HG02938 (cell line): ENCODE data around the gene APBA3.

Experiments used
- ATAC-seq: cut with Tn5 transposase; IDR thresholded peaks from one replicate; pipeline ENCODE4 v1.9.1; 2021; ENCODE audit warnings: mild to moderate bottlenecking, moderate library complexity; ENCODE audit not compliant: unreplicated experiment

Gene APBA3

GRCh38 chr19:3761382-3762129, at the start of gene APBA3:
Gene APBA3 (minus strand): TSS chr19:3761692. CDS start chr19:3760264, 1,428 bp downstream.
- peak; percentile 36 for ATAC-seq

- no peak for ATAC-seq
Observed at GRCh38 chr19:3810708-3811355, 49.3 kb upstream of the APBA3 start.

GRCh38 chr19:3809881-3810707, 48.6 kb upstream of the APBA3 start:
- no peak for ATAC-seq

GRCh38 chr19:3808420-3809143, 47.1 kb upstream of the APBA3 start:
- ATAC-seq, result no peak

- no peak for ATAC-seq
Observed at GRCh38 chr19:3807574-3808354, 46.3 kb upstream of the APBA3 start.

GRCh38 chr19:3807131-3807480, 45.6 kb upstream of the APBA3 start:
- ATAC-seq, result no peak

GRCh38 chr19:3805859-3806258, 44.4 kb upstream of the APBA3 start:
- no peak for ATAC-seq

- no peak for ATAC-seq
Observed at GRCh38 chr19:3804429-3804828, 42.9 kb upstream of the APBA3 start.

GRCh38 chr19:3803986-3804385, 42.5 kb upstream of the APBA3 start:
- ATAC-seq, result no peak

- no peak for ATAC-seq
Observed at GRCh38 chr19:3803114-3803888, 41.8 kb upstream of the APBA3 start.

GRCh38 chr19:3801412-3802096, 40.1 kb upstream of the APBA3 start:
- no peak for ATAC-seq

GRCh38 chr19:3800996-3801395, 39.5 kb upstream of the APBA3 start:
- no peak for ATAC-seq

GRCh38 chr19:3798137-3798536, 36.6 kb upstream of the APBA3 start:
- ATAC-seq, result no peak

- no peak for ATAC-seq
Observed at GRCh38 chr19:3796358-3796757, 34.9 kb upstream of the APBA3 start.

GRCh38 chr19:3793799-3794198, 32.3 kb upstream of the APBA3 start:
- no peak for ATAC-seq

- no peak for ATAC-seq
Observed at GRCh38 chr19:3792114-3792513, 30.6 kb upstream of the APBA3 start.

GRCh38 chr19:3790941-3791340, 29.4 kb upstream of the APBA3 start:
- ATAC-seq, result no peak

GRCh38 chr19:3790209-3790734, 28.8 kb upstream of the APBA3 start:
- no peak for ATAC-seq
